ENCODE measurements around the gene KCNQ5. TPM values are rescaled to one million over a fixed set of nuclear protein-coding genes. Genes with fewer than 3 reads are reported as not detected.

The KCNQ5 gene
- total RNA-seq, 2 donors from 2014 or later, result 0.22 to 0.56 TPM

GRCh38 chr6:72683797-72684196, 61.9 kb downstream of the KCNQ5 start:
- Histone ChIP-seq H3K27me3 (no peaks in the 10 kb centered on the region), H3K27ac (no peak overlapping the region), H3K9ac (ENCODE audit: low read depth in 2 of 2, low read length in 2 of 2) (no peak overlapping the region), H3K4me3 (no peak overlapping the region), H3K36me3 (no peaks in the 10 kb centered on the region), H3K4me1 (no peaks in the 10 kb centered on the region), H3K9me3 (no peaks in the 10 kb centered on the region)
- intact Hi-C loops (cut with DNase I), result no loop called here
- no peak for TF ChIP-seq CTCF (IDR thresholded peaks at IDR 0.05)
- DNase-seq, result no peak

GRCh38 chr6:72689107-72689954, 67.5 kb downstream of the KCNQ5 start:
- no peaks in the 10 kb centered on the region for H3K9me3 ChIP-seq
- H3K9ac ChIP-seq (ENCODE audit: low read depth in 2 of 2, low read length in 2 of 2), result no peak overlapping the region
- H3K36me3 ChIP-seq, result no peaks in the 10 kb centered on the region
- TF ChIP-seq CTCF (IDR thresholded peaks at IDR 0.05), result no peak
- H3K27ac ChIP-seq, result no peak overlapping the region
- intact Hi-C loops (cut with DNase I), result no loop called here
- no peak for DNase-seq
- no peaks in the 10 kb centered on the region for H3K4me1 ChIP-seq
- H3K27me3 ChIP-seq, result no peaks in the 10 kb centered on the region
- H3K4me3 ChIP-seq, result no peak overlapping the region

GRCh38 chr6:72691249-72691648, 69.4 kb downstream of the KCNQ5 start:
- Histone ChIP-seq H3K27ac (no peak overlapping the region), H3K9ac (ENCODE audit: low read depth in 2 of 2, low read length in 2 of 2) (no peak overlapping the region), H3K4me3 (no peak overlapping the region), H3K36me3 (no peaks in the 10 kb centered on the region), H3K4me1 (no peaks in the 10 kb centered on the region), H3K27me3 (no peaks in the 10 kb centered on the region), H3K9me3 (no peaks in the 10 kb centered on the region)
- no peak for DNase-seq
- TF ChIP-seq CTCF (IDR thresholded peaks at IDR 0.05), result no peak
- intact Hi-C loops (cut with DNase I), result no loop called here

- no peak for DNase-seq
- intact Hi-C loops (cut with DNase I), result no loop called here
- no peak overlapping the region for H3K9ac ChIP-seq (ENCODE audit: low read depth in 2 of 2, low read length in 2 of 2)
- H3K9me3 ChIP-seq, result no peaks in the 10 kb centered on the region
- no peaks in the 10 kb centered on the region for H3K36me3 ChIP-seq
- no peak overlapping the region for H3K27ac ChIP-seq
- H3K27me3 ChIP-seq, result no peaks in the 10 kb centered on the region
- no peaks in the 10 kb centered on the region for H3K4me1 ChIP-seq
- no peak for TF ChIP-seq CTCF (IDR thresholded peaks at IDR 0.05)
- H3K4me3 ChIP-seq, result no peak overlapping the region
Observed at GRCh38 chr6:72696055-72696454, 74.2 kb downstream of the KCNQ5 start.

GRCh38 chr6:72699159-72699558, 77.3 kb downstream of the KCNQ5 start:
- intact Hi-C loops (cut with DNase I), result no loop called here
- no peak overlapping the region for H3K4me3 ChIP-seq
- no peak for DNase-seq

More at GRCh38 chr6:72699159-72699558, 77.3 kb downstream of the KCNQ5 start:
- no peaks in the 10 kb centered on the region for H3K9me3 ChIP-seq
- no peak overlapping the region for H3K9ac ChIP-seq (ENCODE audit: low read depth in 2 of 2, low read length in 2 of 2)
- no peaks in the 10 kb centered on the region for H3K4me1 ChIP-seq
- no peaks in the 10 kb centered on the region for H3K36me3 ChIP-seq
- H3K27ac ChIP-seq, result no peak overlapping the region
- no peak for TF ChIP-seq CTCF (IDR thresholded peaks at IDR 0.05)
- no peaks in the 10 kb centered on the region for H3K27me3 ChIP-seq
